CD4-positive, alpha-beta T cell treated with Interleukin-15 for 1 hour (primary cell): Measurements from ENCODE around the gene CSNK1A1L.

ENCODE experiments used
- DNase-seq: peaks from one replicate; pipeline ENCODE4 v3.0.0-alpha.2; 2020

Gene CSNK1A1L

DNA sequence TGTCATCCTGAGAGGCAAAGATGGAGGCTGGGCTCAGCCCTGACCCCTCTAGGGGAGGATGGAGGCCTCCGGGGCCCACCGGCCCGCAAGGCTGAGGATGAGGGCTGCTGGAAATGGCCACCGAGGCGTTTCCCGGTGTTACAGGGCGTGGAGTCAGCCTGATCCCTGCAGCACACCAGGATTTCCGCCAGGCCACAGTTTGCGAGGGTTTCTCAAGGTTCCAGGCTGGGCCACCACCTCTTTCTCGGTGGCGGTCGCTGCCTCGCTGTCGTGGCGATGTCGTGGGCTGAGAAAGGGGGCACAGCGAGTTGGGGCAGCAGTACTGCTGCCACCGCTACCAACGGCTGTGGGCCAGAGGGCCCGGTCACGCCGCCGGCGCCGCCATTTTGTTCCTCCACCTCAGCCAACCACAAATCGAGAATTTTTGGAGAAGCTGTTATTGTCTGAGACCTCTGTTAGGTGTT is at the start of gene CSNK1A1L:
Gene CSNK1A1L, minus strand, starts transcription at position 414 of the 464 bp plus-strand sequence. Its CDS starts 408 bp downstream, at position 6.
- no peak for DNase-seq

DNA sequence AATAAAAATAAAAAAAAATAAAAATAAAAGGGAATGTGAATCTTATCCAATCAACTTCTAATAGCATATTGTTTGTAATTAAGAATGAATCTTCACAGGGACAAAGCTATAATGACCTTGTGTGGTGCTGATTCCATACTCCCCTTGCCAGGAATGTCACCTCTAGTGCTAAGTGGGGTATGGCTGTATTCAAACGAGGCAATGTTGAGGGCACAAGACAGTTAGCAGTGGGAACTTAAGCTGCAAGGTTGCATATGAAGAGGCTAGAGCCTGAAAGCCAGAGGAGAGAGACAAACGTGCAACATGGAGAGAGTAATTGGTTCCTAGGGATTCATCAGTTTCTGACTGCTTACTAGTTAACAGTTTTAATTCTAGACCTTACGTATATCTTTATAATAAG is 43.9 kb upstream of the CSNK1A1L start:
- no peak for DNase-seq

DNA sequence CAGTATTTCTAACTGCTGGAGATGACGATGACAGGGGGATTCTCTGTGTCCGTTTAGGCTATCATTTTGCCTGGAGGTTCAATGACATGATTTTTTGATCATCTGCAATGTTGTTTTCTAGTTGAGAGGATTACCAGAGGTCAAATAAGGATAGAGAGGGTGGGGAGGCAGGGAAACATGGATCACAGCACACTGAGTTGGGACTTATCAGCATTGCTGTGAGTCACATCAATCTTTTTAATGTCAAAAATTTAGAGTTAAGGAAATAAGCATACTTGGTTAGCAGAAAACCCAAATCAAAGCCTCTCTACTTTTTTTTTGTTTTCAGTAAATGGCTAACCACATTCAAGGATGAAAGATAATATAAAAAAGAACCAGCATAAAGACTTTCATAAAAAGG is 43.0 kb upstream of the CSNK1A1L start:
- DNase-seq = no peak

DNA sequence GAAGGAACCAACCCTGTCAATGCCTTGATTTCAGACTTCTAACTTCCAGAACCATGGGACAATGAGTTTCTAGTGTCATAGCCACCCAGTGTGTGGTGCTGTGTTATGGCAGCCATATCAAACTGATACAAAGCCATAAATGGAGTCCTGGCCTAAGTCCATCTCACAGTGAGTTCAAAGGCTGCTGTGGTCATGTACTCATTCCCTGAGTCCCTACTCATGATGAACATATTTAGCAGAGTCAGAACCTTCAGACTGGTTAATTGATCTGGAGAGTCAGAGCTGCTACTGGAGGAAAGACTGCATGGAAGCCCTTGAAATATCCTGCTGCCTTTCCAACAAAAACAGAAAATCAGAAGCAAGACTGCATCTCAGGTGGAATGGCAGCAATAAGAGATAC is 39.2 kb upstream of the CSNK1A1L start:
- no peak for DNase-seq

DNA sequence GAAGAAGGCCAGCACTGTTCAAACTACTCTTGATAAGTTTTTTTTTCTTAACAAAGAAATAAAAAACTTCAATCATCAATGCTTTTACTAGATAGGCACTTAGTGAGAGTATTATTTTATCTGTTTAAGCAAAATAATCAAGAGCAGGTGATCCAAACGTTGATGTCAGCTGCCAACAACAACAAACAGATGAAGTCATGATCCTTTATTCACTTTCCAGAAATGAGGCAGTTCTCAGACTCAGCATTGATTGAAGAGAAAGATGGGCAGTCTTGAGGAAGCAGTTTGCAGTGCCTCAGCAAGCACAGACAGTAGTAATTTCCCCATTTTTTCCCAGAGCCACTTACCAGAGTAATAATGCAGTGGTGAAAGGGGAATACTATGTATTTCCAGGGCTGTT is 38.4 kb upstream of the CSNK1A1L start:
- no peak for DNase-seq

DNA sequence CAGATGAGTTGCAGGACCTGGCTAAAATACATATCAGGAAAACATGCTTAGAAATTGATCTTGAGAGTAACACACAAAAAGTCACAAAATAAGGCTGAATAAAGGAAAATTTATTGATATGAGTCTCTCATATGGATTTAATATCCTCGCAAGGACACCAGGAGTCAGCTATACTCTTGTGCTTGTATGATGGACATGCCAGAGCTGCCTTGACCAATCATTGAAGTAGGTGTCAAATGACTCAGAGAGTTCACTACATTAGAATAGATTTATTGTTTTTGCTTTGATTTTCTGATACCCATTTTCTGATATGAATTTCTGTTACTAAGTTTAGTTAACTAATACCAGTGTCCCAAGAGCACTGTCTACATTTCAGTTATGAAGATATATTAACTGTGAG is 37.4 kb upstream of the CSNK1A1L start:
- no peak for DNase-seq

DNA sequence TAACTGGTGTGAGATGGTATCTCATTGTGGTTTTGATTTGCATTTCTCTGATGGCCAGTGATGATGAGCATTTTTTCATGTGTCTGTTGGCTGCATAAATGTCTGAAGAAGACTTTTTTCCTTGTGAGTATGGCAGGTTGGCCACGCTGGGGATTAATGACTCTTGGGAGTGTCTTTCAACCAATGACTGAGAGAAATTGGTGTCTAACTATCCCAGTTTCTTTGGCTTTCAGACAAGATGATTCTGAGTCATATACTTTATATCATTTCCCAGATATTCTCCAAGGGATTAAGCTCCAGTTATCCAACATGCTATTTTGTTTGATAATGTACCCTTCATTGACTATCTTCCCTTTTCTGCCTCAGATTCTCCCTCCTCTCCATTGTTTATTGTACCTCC is 35.5 kb upstream of the CSNK1A1L start:
- no peak for DNase-seq

DNA sequence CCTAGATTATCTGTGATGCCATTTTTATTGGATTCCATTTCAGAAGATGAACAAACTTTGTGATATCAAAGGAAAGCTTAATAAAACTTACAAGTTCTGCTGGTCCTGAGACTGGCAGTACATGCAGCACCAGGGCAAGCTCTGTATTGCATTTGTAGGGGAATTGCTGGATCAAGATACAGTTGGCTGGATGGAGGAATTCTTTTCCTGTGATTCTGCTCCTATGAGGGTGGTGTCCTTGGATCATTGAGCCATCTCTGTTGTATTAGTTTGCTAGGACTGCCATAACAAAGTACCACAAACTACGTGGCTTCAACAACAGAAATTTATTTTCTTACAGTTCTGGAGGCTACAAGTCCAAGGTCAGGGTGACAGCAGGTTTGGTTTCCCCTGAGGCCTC is 33.9 kb upstream of the CSNK1A1L start:
- DNase-seq = no peak

DNA sequence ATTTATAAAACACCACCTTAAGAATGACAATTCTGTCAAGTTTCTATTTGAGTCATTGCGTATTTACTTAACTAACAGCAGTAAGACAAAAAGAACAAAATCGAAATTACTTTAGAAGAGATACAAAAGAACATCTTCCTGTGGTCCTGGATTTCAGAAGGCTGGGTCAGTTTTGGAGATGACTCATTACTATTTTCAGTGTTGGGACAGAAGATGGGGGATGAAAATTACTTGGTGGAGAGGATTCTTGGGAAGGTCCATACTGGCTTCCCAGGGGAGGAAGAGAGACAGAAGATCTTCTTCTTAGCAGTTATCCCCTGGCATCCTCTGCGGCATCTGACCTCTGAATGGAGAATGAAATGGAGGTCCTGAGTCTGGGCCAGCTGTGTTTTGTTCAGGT is 33.5 kb upstream of the CSNK1A1L start:
- no peak for DNase-seq

DNA sequence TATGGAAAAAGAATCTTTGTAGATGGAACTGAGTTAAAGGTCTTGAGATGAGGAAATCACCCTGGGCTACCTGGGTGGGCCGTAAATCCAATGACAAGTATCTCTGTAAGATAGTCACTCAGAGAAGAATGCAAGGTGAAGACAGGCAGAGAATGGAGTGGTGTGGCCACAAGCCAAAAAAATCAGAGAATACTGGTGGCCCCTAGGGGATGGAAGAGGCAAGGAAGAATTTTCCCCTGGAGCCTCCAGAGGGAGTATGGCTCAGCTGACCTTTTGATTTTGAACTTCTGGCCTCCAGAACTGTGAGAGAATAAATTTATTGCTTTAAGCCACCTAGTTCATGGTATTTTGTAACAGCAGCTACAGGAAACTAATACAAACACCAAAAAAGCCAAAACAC is 32.7 kb upstream of the CSNK1A1L start:
- no peak for DNase-seq

DNA sequence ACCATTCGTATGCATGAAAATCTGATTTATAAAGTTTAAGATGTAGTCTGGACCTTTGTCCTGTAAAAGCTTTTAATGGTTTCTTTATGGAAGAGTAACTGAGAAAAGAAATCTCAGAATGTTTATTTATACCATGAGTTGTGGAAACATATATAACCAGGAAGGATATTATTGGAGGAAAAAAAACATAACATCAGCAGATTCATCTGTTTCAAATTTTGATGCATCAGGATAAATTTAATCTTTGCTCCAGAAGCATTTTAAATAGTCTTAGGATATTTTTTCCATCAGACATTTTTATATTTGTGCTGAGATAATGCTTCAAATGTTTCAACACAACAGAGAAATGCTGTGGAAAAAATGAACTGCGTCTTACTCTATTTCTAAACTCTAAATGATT is 31.2 kb upstream of the CSNK1A1L start:
- DNase-seq = no peak

DNA sequence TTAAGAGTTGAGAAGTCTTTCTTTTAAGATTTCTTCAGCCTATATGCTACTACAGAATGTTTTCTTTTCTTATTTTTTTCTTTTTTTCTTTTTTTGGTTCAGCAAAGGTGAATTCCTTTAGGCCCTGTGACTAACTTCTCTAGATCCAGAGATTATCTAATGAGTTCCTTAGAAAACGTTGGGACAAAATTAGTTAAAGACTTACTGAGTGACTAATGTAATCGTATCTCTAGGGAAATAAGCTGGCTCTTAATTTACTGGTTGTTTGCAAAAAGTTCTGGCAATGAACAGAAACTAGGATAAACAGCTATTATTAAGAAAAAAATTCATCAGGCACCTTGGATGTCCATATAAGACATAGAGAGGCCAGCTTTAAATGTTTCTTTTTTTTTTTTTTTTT is 30.7 kb upstream of the CSNK1A1L start:
- no peak for DNase-seq

DNA sequence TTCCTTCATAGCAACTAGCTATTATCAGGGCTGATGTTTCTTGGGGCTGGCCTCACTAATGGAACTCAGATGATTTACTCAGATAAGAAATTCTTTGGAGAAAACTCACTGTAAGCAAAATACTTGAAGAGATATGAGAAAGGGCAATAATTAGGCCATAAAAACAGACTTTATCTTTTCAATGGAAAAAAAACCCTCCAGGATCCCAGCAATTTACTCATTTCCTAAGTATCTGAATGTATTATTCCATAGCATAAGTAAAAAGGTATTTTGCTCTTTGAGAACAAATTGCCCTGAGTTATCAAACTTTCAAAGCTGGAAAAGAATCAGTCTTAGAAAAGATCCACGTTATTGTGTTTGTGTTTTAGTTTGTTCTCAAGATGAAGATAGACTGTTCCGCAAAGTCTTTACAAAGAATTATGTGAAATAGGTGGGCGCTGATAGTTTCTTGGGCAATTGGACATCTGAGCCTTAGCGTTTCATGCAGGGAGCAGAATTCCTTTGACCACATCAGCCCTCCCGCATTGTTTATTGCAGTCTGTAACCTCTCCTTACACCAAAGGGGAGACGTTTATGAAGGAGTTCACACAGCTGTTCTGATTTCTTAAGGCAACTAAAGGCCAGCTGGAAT is 29.1 kb upstream of the CSNK1A1L start:
- DNase-seq = no peak

DNA sequence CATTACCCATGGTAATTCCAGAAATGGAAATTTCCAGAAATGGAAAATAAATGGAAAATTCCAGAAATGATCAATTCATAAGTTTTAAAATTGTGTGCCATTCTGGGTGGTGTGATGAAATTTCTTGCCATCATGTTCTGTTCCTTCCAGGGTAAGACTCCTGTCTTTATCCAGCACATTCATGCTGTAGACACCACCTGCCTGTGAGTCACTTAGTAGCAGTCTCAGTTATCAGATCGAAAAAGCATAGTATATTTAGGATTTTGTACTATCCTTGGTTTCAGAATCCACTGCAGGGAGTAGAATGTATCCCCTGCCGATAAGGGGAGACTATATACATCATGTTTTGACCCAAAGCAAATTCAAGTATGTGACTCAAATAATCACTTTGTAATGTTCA is 26.7 kb upstream of the CSNK1A1L start:
- no peak for DNase-seq

DNA sequence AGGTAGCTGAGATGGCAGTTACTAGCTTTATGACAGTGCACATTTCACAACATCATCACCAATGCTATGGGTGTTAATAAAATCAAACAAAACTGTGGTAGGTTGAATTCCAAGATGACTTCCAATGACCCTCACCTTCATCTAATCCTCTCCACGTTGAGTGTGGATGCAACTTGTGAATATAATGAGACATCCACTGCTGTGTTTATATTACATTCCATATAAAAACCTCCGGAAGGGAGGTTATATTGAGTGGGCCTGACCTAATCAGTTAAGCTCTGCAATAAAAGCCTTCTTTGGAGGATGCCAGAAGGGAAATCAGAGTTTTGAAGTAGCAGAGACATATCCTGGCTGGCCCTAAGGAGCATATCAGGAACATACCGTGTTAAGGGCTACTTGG is 25.6 kb upstream of the CSNK1A1L start:
- DNase-seq = no peak

DNA sequence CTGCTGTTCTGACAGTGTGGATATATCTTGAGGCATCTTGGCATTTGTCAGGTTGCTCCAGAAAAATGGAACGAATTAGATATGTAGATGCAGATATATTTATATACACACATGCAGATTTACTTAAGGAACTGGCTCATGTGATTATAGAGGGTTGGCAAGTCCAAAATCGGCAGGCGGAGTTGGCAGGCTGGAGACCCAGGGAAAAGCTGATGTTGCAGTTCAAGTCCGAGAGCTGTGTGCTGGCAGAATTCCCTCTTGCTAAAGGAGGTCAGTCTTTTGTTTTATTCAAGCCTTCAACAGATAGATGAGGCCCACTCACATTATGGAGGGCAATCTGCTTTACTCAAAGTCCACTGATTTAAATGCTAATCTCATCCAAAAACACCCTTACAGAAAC is 24.4 kb upstream of the CSNK1A1L start:
- no peak for DNase-seq

DNA sequence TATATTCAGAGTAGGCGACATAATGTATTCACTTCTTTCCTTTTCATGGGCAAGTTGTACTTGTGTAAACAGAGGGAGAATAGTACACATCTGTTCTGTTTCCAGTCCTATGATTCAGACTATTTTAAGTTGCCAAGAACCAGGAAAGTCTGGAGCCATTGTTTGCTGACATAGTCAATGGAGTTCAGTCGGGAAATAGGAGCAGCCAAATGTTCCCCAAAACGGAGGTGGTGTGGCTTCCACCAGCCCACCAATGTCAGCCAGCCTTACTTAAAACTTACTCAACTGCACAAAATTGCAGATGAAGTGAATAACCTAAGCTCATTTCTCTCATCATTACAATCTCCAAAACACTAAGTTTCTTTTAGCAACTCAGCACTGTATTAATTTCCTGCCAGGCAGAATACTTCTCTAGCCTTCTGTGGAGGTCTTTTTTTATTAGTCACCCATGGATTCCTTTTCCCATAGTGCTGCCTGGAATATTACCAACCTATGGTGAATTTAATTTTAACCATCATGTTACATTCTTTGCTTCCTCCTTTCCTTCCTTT is 22.3 kb upstream of the CSNK1A1L start:
- no peak for DNase-seq

DNA sequence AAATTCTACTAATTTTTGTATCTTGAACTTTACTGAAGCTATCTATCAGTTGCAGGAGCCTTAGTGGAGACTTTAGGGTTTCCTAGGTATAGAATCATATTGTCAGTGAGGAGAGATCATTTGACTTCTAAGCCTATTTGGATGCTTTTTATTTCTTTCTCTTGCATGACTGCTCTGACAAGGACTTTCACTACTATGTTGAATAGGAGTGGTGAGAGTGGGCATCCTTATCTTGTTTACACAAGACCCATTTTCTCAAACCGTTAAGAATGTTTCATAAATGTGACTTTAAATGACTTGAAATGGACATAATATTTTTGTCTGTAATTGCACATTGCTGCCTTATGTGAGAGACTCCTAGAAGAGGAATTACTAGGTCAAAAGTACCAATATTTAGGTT is 17.9 kb upstream of the CSNK1A1L start:
- no peak for DNase-seq

DNA sequence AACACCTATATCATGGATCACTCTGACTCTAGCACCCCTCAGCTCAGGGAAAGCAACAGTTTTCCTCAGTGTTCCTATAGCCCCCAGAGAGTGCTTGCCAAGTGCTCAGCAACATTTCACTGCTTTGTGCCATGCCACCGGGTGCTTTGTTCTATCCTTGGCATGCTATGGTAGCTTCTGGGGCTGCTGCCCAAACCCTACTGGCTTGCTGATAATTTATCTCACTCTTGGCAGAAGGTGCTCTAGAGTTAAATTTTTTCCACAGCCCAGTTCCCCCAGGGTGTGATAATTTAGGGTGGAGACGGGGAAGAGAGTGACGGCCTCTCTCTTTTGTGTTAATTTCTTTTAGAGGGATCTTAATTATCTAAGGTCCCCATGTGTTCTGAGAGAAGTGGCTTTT is 12.6 kb upstream of the CSNK1A1L start:
- no peak for DNase-seq

DNA sequence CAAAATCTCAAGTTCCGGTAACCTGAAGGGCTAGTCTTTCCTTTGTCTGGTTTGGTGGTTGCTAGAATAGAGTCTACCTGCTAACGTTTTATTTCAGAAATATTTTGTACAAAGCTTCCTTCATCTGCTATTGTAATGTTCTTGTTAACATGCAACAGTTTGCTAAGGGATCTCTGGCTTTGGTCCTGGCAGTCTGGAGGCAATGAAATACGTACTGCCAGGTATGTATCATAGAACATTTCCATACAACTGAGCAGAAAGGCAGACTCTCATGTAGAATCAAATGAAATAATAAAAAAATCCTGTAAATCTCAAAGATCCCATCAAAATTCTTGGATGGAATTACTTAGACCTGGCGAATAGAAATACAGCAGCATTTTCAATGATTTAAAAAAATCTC is 8.8 kb upstream of the CSNK1A1L start:
- DNase-seq = no peak

DNA sequence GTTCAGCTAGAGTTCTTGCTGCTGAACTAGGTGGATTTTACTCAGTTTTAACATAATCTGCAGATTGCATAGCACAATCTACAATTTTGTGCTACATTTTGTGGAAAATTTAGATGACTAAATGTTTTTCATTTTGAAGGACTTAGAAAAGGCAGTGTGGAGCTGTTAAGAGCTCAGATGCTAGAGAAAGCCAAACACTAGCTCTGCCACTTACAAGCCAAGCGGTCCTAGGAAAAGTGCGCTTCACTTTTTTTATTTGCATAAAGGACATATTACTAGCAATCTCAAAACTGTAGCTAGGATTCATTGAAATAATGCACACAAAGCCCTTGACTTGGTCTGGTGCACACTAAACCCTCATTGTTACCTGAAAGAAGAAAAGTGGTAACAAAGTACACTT is 8.1 kb upstream of the CSNK1A1L start:
- no peak for DNase-seq

DNA sequence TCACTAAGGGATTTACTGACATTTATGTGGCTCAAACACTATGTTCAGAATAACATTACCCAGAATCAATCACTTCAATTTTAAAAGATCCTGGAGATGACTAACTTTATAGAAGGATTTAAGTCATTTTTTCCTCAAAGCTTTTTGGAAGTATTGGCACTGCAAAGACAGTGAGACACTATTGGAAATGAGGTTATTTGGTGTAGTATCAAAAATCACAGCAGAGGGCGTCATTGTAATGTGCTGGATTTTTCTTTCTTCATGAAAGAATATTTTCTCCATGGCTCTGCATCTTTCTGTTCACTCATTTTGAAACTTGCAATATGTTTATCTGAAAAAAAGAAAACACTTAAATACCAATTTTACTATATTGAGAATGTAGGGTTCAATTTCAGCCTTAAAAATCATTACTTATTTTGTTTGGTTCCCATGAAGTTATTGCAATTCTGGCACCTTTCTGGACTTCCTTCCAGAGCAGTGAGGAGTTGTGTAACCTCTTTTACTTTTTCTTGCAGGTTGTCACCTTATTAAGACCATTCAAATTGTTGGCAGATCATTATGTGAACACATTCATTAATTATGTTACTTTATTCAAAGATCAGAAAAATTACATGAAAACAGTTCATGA is 3.7 kb upstream of the CSNK1A1L start:
- no peak for DNase-seq

DNA sequence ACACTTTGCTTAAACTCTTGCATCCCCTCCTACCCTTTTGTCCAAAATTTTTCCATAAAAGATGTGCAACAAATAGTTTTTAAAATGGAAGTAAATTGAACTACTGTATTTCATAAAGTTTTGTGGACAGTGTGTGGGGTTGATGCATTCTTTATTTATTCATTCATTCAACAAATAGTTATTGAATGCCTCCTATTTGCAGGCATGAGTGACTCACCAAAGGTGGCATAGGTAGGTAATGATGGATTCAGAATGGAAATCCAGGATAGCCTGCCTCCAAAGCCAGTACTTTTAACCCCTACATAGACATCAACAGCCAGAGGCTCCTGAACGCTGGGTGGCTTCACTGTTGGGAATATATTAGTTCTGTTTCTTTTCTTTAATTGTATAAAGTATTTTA is 2.4 kb upstream of the CSNK1A1L start:
- DNase-seq = no peak

DNA sequence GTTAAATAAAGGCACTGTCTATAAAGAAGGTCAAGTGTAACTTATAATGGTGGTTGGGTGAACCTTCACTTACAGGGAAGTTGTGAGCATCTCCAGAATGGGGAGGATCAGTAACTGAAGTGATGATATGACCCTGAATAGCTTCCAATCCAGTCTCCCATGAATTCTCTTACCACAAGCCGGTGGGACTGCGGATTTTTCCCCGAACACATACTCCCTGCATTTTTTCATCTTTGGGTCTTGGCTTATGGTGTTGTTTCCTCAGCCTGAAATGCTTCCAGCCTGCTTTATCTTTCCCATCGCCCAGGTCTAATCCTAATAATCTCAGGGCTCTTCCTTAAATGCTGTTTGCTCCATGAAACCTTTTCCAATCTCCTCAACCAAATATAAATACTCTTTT is 2.0 kb upstream of the CSNK1A1L start:
- DNase-seq = no peak

DNA sequence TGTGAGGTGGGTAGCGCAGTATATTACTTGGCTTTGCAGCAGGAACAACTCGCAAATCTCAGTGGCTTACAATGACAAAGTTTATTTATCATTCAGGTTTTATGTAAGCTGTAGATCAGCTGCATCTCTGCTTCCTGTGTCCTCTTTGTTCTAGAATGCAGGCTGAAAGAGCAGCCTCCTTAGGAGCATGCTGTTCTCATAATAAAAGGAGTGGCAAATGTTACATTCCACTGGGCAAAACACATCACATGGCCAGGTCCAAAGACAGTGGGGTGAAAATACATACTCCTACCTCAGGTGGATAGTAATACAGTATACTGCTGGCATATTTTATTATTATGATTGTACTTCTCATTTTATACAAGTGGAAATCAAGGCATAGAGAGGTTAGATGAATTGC is 1.2 kb upstream of the CSNK1A1L start:
- DNase-seq = no peak
